GM19023 (cell line): ENCODE data around the gene HOXA10.

Experiments used
- ATAC-seq: cut with Tn5 transposase; IDR thresholded peaks from one replicate; pipeline ENCODE4 v1.9.1; 2021; ENCODE audit warnings: mild to moderate bottlenecking, moderate library complexity; ENCODE audit not compliant: unreplicated experiment

The HOXA10 gene

GRCh38 chr7:27203964-27204594 lies 30.0 kb upstream of the HOXA10 start:
- no peak for ATAC-seq

- no peak for ATAC-seq
Observed at GRCh38 chr7:27203365-27203953, 29.3 kb upstream of the HOXA10 start.

GRCh38 chr7:27202862-27203134 lies 28.7 kb upstream of the HOXA10 start:
- no peak for ATAC-seq

GRCh38 chr7:27202018-27202861 lies 28.1 kb upstream of the HOXA10 start:
- ATAC-seq, result no peak

GRCh38 chr7:27201580-27202017 lies 27.5 kb upstream of the HOXA10 start:
- no peak for ATAC-seq

GRCh38 chr7:27200761-27201579 lies 26.9 kb upstream of the HOXA10 start:
- ATAC-seq, result no peak

GRCh38 chr7:27199849-27200760 lies 26.0 kb upstream of the HOXA10 start, which contains the start of gene HOXA13:
Gene HOXA13 (minus strand): TSS chr7:27200091. CDS start chr7:27200077, 14 bp downstream.
- no peak for ATAC-seq

GRCh38 chr7:27198871-27199801 lies 25.0 kb upstream of the HOXA10 start:
- ATAC-seq, result no peak

GRCh38 chr7:27198138-27198841 lies 24.2 kb upstream of the HOXA10 start:
- no peak for ATAC-seq

- no peak for ATAC-seq
Observed at GRCh38 chr7:27197137-27198042, 23.3 kb upstream of the HOXA10 start.

GRCh38 chr7:27196287-27196767 lies 22.2 kb upstream of the HOXA10 start:
- no peak for ATAC-seq

GRCh38 chr7:27194686-27195379 lies 20.7 kb upstream of the HOXA10 start:
- ATAC-seq, result no peak

- ATAC-seq, result no peak
Observed at GRCh38 chr7:27194002-27194352, 19.9 kb upstream of the HOXA10 start.

- ATAC-seq, result no peak
Observed at GRCh38 chr7:27193335-27194001, 19.3 kb upstream of the HOXA10 start.

- ATAC-seq, result no peak
Observed at GRCh38 chr7:27192546-27193334, 18.6 kb upstream of the HOXA10 start.
